GM21515 (cell line): ENCODE measurements around the gene GSTM1.

ENCODE experiments used
- ATAC-seq: cut with Tn5 transposase; IDR thresholded peaks from one replicate; pipeline ENCODE4 v1.9.1; 2021; ENCODE audit not compliant: unreplicated experiment

The GSTM1 gene

DNA sequence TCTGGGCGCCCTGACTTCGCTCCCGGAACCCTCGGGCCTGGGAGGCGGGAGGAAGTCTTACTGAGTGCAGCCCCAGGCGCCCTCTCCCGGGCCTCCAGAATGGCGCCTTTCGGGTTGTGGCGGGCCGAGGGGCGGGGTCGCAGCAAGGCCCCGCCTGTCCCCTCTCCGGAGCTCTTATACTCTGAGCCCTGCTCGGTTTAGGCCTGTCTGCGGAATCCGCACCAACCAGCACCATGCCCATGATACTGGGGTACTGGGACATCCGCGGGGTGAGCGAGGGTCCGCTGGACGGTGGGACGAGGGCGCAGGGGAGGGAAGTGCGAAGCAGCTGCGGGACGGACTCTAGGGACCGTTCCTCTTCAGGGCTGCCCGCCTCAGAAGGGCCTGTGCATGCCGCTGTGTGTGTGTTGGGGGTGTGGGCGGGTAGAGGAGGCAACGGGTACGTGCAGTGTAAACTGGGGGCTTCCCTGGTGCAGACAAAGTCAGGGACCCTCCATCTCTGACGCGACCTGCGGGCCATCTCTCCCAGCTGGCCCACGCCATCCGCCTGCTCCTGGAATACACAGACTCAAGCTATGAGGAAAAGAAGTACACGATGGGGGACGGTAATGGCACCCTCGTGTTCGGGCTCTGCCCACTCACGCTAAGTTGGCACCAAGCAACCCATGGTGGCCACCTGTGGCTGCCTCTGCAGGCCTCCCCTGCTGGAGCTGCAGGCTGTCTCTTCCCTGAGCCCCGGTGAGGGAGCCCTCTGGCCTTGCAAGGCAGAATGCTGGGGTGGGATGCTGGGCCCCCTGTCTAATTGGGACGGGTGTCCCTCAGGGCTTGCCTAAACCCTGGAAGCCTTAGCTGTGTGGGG is at the start of gene GSTM1:
Gene GSTM1, plus strand, starts transcription at position 177 of the 859 bp plus-strand sequence. Its CDS starts 57 bp downstream, at position 234.
- no peak for ATAC-seq

DNA sequence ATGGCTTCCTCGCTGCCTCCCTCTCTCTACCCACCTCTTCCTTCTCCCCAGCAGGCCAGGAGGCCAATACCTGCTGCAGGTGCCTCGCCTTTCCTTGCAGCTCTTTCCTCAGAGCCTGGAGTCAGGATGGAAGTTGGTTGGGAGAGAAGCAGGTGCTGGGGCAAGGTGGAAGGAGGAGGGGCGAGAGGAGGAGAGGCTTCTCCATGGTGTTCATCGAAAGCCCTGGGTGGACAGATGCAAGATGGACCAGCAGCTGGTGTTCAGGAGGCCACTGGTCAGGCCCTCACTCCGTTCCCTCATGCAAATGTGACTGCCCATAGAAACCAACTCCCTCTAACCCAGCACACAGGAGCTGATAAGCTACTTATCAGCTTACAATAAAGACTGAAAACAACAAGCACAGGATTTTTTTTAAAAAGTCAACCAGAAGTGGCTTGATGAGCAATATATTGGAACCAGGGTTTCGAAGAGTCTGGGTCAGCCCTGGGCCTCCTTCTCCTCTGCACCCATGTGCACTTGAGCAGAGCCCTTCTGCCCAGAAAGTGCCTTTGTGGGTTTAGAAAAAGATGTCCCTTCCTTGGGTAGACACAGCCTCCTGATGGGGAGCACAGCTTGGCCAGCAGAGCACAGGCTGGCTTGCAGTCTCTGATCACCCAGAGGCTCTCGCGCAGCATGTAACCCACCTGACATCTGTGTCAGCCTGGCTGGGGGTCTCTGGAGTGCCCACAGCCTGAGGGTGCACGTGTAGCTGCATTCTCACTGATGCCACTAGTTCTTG is 48.4 kb upstream of the GSTM1 start:
- ATAC-seq, result no peak

DNA sequence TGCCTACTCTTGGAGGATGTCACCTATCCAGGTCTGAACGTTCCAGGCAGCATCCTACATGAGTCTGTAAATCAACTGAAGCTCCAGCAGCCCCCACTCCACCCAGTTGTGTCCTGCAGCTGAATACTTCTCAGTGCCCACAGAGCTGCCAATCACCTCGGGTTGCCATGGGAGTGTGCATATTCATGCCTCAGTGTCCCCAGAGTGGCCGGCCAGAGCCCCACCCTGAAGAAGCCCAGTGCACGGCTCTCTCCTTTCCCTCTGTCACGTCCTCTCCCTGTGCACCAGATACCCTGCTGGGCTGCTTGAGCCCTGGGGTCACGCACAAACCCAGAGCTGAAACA is 47.8 kb upstream of the GSTM1 start:
- ATAC-seq, result no peak

DNA sequence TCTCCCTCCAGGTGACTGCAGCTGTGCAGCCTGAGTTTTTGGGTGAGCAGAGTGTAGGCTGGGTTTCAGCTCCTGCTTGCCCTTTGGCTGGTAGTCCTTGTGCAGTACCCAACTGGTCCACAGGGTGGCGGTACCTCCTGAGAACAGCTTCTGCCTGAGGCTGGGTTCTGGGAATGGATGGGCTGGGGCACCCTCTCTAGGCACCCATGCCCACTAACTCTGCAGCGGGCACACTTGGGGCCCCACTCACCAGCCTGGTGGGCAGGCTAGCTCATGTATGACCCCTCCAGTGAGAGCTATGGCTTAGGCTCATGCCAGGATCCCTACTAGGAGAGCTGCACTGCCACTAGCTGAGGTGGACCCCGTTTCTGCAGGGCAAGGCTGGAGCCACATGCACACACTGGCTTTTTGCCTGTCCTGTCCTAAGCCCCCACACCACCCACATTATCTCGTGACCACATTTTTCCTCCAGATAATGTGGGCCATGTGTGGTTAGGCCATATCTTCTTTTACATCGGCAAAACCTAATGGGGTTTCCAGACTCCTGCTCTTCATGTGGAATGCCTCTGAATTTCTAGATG is 47.2 kb upstream of the GSTM1 start:
- ATAC-seq, result no peak

DNA sequence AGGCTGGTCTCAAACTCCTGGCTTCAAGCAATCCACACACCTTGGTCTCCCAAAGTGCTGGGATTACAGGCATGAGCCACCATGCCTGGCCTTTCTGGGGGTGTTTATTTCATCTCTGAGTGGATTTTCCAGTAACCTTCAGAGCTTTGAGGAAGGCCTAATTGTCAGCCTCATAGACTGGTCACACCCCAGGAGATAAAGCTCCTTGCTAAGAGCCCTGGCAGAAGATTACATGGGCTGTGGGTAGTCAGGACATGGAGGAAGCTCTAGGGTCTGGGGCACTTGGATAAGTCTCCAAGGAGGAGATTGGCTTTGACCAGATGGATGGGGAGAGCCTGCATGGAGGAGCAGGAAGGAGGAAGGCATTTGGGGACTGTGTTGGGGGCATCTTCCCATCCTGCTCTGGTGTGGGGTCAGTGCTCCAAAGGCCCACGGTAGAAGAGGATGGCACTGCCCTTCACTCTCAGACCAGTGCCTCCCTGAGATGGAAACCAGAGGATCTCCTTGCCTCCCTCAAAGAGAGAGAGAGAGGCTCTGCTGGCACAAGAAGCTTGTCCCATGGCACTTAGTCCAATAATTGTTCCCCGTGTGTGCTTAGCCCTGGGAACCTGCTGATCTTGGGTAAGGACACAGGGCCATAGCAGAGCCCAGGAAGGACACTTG is 46.4 kb upstream of the GSTM1 start:
- ATAC-seq, result no peak

DNA sequence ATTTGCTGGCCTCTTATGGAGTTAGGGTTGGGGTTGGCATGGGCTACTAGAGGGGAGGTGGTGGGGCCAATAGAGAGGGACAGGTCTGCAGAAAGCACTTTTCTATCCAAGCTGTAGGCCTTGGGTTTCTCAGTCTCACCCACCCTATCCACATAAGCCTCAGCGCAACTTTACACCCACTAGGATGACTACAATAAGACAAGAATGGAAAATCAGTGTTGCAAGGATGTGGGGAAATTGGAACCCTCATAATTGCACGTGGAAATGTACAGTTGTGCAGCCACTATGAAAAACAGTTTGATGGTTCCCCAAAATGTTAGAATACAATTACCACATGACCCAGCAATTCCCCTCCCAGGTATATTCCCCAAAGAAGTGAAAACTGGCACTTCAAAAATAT is 45.8 kb upstream of the GSTM1 start:
- no peak for ATAC-seq

DNA sequence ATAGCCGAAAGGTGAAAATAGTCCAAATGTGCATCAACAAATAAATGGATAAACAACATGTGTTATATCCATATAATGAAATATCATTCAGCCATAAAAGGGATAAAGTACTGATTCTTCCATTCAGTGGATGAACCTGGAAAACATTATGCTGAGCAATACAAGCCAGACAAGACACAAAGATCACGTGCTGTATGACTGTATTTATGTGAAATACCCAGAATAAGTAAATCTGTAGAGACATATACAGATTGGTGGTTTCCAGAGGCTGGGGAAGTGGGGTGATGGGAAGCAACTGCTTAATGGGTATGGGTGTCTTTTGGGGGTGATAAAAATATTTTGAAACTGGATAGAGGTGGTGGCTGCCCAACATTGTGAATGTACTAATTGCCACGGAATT is 45.0 kb upstream of the GSTM1 start:
- ATAC-seq, result no peak

DNA sequence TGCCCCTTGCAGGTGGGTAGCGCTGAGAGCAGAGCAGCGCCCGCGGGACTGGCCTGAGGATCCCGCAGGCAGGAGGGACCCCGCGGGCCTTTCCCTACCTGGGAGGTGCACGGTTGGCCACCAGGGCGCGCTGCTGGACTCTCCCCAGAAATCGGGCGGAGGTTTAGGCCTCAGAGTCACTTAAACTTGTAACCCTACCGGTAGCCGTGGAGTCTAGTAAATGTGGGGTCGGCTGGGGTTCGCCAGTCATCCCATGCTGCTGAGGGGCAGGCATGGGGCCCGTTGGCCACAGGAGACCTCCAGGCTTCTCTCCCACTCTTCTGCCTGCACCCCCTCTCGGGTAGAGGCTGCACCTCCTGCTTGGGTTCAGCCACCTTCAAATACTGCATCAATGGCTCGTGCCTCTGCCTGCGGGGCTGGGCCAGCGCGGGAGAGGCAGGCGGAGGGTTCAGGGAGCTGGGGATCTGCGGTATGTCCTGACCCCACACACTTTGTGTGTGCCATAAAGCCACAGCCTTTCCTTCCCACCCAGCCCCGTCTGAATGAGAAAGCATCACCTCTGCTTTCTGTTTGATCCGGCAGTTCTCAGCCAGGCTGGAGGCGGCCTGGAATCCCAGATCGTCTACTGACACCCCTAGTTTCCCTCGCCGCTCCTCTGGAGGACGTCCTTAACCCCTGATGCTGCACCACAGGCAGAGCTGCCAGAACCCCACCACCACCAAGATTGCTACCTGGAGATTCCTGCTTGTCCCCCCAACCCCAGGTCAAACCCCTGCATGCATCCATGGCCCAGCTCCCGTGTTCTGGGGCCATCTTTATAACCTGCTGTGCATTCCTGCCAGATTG is 44.0 kb upstream of the GSTM1 start:
- peak; percentile 77 for ATAC-seq

DNA sequence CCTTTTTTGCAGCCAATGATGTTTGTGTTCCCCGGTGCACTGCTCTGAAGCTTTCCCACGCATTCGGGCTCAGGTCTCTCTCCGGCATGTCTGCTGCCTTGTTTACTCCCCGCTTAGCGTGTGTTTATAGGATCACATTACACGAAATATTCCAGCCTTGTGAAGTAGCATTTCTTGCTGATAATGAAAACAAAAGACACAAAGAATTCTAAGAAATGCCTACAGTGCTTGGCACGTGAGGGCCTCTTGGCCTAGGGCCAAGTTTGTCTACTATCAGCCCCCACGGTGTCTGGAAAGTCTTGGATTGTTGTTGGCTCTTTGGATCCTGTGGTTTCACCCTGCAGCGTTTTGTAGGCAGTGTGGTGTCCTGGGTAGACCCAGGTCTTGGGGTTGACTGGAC is 42.9 kb upstream of the GSTM1 start:
- no peak for ATAC-seq

DNA sequence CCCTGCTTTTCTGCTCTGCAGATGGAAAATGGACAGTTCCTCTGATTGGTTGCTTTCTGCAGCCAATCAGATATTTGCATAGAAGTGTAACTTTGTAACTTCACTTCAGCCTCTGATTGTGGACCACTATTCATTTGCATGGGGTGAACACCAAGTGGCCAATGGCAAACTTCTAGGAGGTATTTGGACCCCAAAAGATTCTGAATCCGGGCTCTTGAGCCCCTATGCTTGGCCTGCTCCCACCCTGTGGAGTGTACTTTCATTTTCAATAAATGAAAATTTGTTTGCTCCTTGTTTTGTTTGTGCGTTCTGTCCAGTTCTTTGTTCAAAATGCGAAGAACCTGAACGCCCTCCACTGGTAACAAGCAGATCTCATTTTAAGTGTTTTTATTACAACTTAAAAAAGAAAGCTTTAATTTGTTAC is 38.1 kb upstream of the GSTM1 start:
- ATAC-seq, result no peak

DNA sequence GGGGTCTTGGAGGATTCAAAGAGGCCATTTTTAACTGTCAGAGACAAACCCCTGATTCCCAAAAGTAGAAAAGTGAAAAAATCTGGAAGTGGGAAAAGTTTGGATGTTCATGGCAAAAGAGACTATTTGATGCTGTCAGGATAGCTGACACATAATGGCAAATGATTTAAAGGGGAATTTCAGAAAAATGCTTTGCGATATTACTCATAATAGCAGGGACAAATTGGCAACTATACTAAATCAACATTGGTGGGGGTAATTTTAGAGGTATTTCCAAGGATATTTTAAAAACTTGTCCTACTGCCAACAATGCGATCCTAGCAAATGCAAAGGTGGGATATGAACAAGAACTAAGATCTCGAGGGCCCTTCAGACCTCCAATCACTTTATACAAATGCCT is 37.0 kb upstream of the GSTM1 start:
- ATAC-seq, result no peak

DNA sequence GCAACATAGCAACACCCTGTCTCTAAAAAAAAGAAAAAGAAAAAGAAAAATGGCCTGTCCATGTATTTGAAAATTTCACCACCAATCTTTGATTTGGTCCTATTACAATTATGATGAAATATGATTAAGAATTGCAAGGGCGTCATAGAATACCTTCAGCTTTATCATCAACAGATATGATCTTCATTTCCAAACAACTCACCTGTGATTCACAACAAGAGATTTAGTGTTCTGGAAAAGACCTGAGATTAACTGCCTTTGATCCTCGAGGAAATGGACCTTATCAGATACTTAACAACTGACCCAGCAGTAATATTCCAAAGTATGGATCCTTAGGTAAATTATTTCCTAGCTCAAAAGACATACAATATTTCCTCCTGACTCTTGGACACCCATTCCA is 35.2 kb upstream of the GSTM1 start:
- ATAC-seq, result no peak

DNA sequence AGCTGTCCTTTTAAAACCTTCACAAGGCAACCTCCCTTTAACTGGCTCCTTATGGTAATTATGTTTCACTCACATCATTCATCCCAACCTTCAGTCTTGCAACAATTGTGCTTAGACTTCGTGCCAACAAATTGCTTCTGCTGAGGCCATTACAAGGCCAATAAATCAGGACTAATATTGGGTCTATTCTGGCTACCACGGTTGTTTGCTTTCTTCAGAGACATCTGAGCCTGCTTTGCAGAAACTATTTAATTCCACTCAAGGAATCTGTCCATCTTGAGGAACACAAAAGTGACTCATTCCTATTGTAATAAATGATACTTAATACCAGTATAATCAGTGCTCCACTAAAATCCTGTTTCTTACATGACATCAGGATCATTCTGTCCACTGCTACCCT is 34.3 kb upstream of the GSTM1 start:
- ATAC-seq, result no peak

DNA sequence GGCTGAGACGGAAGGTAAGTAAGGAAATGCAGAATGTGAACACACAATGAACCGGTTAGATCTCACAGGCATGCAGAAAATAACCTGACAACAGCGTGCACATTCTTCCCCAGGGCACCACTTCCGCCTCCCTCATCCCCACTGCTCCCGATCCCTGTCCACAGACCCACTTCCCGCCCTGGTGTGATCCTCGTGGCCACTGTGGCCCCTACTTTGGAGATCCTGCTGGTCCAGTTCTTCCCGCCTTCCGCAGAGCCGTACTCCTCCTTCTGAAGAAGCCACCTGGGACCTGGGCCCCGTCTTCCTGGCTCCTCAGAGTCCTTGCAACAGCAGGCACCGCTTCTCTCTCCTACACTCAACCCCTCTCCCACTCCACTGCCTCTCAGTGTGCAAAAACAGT is 33.1 kb upstream of the GSTM1 start:
- ATAC-seq, result no peak

DNA sequence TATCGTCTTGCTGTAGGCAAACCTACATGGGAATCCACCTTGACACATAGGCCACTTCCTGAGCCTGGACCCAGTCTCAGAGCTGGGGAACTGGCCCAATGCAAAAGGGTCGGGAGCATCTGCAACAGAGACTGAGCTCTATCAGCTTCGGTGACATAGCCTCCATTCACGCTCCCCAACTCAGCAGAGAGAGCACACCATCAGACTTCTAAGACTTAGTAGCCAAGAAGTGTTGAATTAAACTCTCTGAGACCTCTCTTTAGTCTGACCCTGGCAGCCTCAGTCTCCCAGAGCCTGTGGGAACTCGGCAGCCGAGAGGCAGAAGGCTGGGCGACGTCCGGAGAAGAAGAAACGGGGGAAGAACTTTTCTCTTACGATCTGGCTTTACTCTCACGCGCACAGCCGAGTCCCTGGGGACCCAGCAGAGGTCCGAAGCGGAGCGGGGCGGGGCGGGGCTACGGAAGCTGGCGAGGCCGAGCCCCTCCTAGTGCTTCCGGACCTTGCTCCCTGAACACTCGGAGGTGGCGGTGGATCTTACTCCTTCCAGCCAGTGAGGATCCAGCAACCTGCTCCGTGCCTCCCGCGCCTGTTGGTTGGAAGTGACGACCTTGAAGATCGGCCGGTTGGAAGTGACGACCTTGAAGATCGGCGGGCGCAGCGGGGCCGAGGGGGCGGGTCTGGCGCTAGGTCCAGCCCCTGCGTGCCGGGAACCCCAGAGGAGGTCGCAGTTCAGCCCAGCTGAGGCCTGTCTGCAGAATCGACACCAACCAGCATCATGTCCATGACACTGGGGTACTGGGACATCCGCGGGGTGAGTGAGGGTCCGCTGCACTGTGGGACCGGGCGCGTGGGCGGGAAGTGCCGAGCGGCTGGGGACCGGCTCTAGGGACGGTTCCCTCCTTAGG is 31.8 kb upstream of the GSTM1 start, which contains the start of gene GSTM4:
Gene GSTM4, plus strand, starts transcription at position 485 of the 905 bp plus-strand sequence. Its CDS starts 291 bp downstream, at position 776.
- peak; percentile 96 for ATAC-seq

DNA sequence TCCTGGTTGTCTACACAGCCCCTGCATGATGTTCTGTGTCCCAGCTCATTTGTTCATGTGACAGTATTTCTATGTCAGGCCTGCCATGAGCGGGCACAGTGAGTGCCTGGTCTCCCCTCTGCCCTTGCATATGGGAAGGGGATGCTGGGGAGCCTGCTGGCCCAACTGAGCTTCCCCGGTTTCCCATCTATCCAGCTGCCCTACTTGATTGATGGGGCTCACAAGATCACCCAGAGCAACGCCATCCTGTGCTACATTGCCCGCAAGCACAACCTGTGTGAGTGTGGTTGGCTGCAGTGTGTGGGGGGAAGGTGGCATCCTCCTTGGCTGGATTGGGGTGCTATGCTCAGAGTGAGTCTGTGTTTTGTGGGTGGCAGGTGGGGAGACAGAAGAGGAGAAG is 30.2 kb upstream of the GSTM1 start:
- no peak for ATAC-seq

DNA sequence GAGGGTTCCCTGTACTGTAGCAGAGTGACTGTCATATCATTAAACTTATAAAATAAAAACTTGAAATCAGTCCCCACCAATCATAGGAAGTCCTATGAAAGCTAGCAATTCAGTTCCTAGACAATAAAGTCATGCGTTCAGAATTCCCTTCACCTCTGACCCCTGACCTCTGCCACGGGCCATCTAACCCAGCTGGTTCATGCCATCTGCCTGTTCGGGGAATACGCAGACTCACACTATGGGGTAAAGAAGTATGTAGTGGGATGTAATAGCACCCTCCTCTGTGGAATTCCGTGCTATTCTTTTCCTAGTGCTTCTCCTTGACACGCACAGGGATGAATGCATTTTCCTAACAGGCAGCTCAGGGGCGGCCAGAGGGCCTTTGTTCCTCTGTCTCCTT is 29.6 kb upstream of the GSTM1 start:
- ATAC-seq, result no peak

DNA sequence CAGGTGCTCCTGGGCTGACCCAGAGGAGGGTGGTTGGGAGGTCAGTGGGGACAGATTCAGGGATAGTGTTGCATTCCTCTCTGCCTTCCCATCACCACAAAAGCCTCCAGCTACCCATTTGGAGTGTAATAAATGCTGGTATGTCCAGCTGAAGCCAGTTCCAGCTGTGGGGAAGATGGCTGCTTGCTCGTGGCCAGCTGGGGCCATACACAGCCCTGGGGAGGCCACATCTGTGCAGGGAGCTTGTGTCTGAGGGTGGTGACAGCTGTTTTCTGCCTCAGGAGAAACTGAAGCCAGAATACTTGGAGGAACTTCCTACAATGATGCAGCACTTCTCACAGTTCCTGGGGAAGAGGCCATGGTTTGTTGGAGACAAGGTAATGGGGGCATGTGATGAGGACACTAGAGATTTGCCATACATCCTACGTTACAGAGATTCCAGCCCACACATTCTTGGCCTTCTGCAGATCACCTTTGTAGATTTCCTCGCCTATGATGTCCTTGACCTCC is 29.0 kb upstream of the GSTM1 start:
- ATAC-seq, result no peak

DNA sequence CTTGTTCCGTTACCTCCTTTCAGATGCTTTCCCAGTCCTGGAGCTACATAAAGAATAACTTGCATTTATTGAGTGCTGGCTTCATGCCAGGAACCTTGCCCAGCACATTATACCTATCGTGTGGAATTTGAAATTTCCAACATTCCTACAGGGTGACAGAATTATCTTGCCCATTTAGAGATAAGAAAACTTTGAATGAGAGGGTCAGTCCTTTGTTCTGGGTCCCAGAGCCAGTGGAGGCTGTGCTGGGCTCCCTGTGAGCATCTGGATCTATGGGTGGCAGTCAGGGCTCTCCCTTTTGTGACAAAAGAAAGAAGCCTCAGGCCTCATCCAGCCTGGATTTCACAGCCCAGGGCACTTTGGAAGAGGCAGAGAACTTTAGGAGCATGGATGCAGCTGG is 28.5 kb upstream of the GSTM1 start:
- ATAC-seq, result no peak
